HCT116 (cell line): ENCODE measurements around the gene TMEM209. TPM values are rescaled to one million over a fixed set of nuclear protein-coding genes. Genes with fewer than 3 reads are reported as not detected.

Experiments used
- ATAC-seq: fragments of 200-7000 bp; cut with Tn5 transposase; 2 replicates; pipeline ENCODE4 v1.9.1; 2020; ENCODE audit warnings: mild to moderate bottlenecking, moderate library complexity
- BruUV-seq: library from RNA; stranded (reverse); fragments of 400-500 nt; replicated peaks from 2 replicates; lab custom pipeline; 2021; lab: Mats Ljungman, UMichigan
- CTCF ChIA-PET: fragments of 300-600 bp; sonication (Branson Sonifier 250); formaldehyde crosslinking; loops from one replicate; lab custom pipeline; 2021; ENCODE audit warnings: antibody characterized with exemption; lab: Charles Lee
- POLR2A ChIA-PET: fragments of 300-600, 350-600 bp; sonication (Branson Sonifier 250); formaldehyde crosslinking; loops from one replicate; lab custom pipeline; 2021; ENCODE audit warnings: antibody characterized with exemption; lab: Charles Lee
- RAD21 ChIA-PET, 2 experiments: fragments of 300-600 bp; sonication (Branson Sonifier 250); formaldehyde crosslinking; loops; one replicate each; lab custom pipeline; 2023; ENCODE audit warnings: low total read pairs in 2 of 2; ENCODE audit not compliant: uncharacterized antibody in 2 of 2, unreplicated experiment in 2 of 2, low non-redundant PET in 1 of 2; lab: Charles Lee
- DNase-seq: peaks from one replicate; pipeline ENCODE4 v3.0.0-alpha.2; 2010; ENCODE audit warnings: low read depth, low spot score
- H2AFZ ChIP-seq: fragments of 200-600 bp; shearing (Covaris generic), sonication (generic); 2 replicates; pipeline ENCODE4 v1.6.1; 2017; ENCODE audit warnings: low read depth, mixed run types, mixed read lengths, antibody characterized with exemption, low read length; ENCODE audit not compliant: poor library complexity, severe bottlenecking
- H3K27ac ChIP-seq: 2 replicates; pipeline ENCODE4 v1.5.1; 2012; ENCODE audit warnings: low read depth, low read length
- H3K27me3 ChIP-seq: fragments of 200-600 bp; sonication (generic); 2 replicates; pipeline ENCODE4 v1.6.1; 2016; ENCODE audit warnings: mixed run types, low read length, mixed read lengths; ENCODE audit not compliant: insufficient read depth
- H3K36me3 ChIP-seq, 2 experiments: fragments of 200-500 bp in 1 of 2; fragments of 200-600 bp in 1 of 2; sonication (Bioruptor generic) in 1 of 2; sonication (generic) in 1 of 2; 2 replicates each; pipeline versions ENCODE4 v1.5.1 to v1.6.1; 2014 to 2016; ENCODE audit warnings: low read length in 2 of 2, inconsistent platforms in 1 of 2, mixed read lengths in 1 of 2, mixed run types in 1 of 2; ENCODE audit not compliant: insufficient read depth in 2 of 2, control insufficient read depth in 1 of 2
- H3K4me1 ChIP-seq, 2 experiments: fragments of 200-600 bp in 1 of 2; sonication (generic) in 1 of 2; 2 replicates each; pipeline versions ENCODE4 v1.5.1 to v1.6.1; 2012 to 2017; ENCODE audit warnings: low read length in 2 of 2, inconsistent platforms in 1 of 2, mild to moderate bottlenecking in 1 of 2, mixed read lengths in 1 of 2, mixed run types in 1 of 2, moderate library complexity in 1 of 2; ENCODE audit not compliant: insufficient read depth in 2 of 2, control insufficient read depth in 1 of 2
- H3K4me2 ChIP-seq: fragments of 200-600 bp; sonication (generic); 2 replicates; pipeline ENCODE4 v1.6.1; 2017; ENCODE audit warnings: mixed run types, low read length, mixed read lengths
- H3K4me3 ChIP-seq, 2 experiments: fragments of 200-600 bp in 1 of 2; sonication (generic) in 1 of 2; replicated peaks in 1 of 2; 2 replicates each; pipeline ENCODE4 v1.5.1; 2011 to 2016; ENCODE audit warnings: low read length in 2 of 2, control low read depth in 1 of 2, low read depth in 1 of 2, mild to moderate bottlenecking in 1 of 2, mixed read lengths in 1 of 2, mixed run types in 1 of 2
- H3K79me2 ChIP-seq: fragments of 200-600 bp; sonication (generic); 2 replicates; pipeline ENCODE4 v1.6.1; 2017; ENCODE audit warnings: mild to moderate bottlenecking, mixed run types, low read length, moderate library complexity, mixed read lengths; ENCODE audit not compliant: insufficient read depth
- H3K9ac ChIP-seq: fragments of 200-600 bp; sonication (generic); 2 replicates; pipeline ENCODE4 v1.6.1; 2016; ENCODE audit warnings: low read length, mixed read lengths
- H3K9me2 ChIP-seq: fragments of 200-600 bp; sonication (generic), shearing (Covaris generic); 2 replicates; pipeline ENCODE4 v1.6.1; 2017; ENCODE audit warnings: mixed run types, mild to moderate bottlenecking, moderate library complexity; ENCODE audit not compliant: insufficient read depth
- H3K9me3 ChIP-seq, 2 experiments: fragments of 200-500 bp in 1 of 2; fragments of 200-600 bp in 1 of 2; sonication (Bioruptor generic) in 1 of 2; sonication (generic) in 1 of 2; 2 replicates each; pipeline ENCODE4 v1.6.1; 2014 to 2017; ENCODE audit warnings: low read length in 2 of 2, mixed read lengths in 2 of 2, inconsistent platforms in 1 of 2, low read depth in 1 of 2, mild to moderate bottlenecking in 1 of 2, mixed run types in 1 of 2, moderate library complexity in 1 of 2; ENCODE audit not compliant: control insufficient read depth in 1 of 2, insufficient read depth in 1 of 2
- H4K20me1 ChIP-seq: fragments of 200-600 bp; sonication (generic), shearing (Covaris generic); 2 replicates; pipeline ENCODE4 v1.6.1; 2017; ENCODE audit warnings: mixed run types, mild to moderate bottlenecking, moderate library complexity; ENCODE audit not compliant: insufficient read depth
- FOSL1 ChIP-seq: IDR thresholded peaks from 2 replicates; pipeline ENCODE4 v1.6.1; 2012; ENCODE audit warnings: low read depth
- JUND ChIP-seq: IDR thresholded peaks from 2 replicates; pipeline ENCODE4 v1.6.1; 2012
- RAD21 ChIP-seq: IDR thresholded peaks from 2 replicates; pipeline ENCODE4 v1.6.1; 2012; ENCODE audit warnings: low read depth, mild to moderate bottlenecking
- SP1 ChIP-seq: IDR thresholded peaks from 2 replicates; pipeline ENCODE4 v1.6.1; 2012; ENCODE audit warnings: low read depth
- intact Hi-C: fragments of 100-400 bp; cut with micrococcal nuclease; formaldehyde crosslinking; loops from 2 replicates; pipeline ENCODE4 v1.10.0; 2022
- total RNA-seq: library from RNA; stranded (reverse); gene quantifications from one replicate; pipeline ENCODE4 v1.2.1, GENCODE V29; 2021; ENCODE audit not compliant: unreplicated experiment
- TF ChIP-seq, protein P1 (sequence below), 3 experiments: fragments of 200-600 bp in 1 of 3; sonication (generic) in 1 of 3; IDR thresholded peaks in 2 of 3; conservative IDR thresholded peaks in 1 of 3; 2 replicates each; pipeline ENCODE4 v1.5.1; 2012 to 2017; ENCODE audit warnings: low read depth in 2 of 3, low read length in 2 of 3, antibody characterized with exemption in 1 of 3, borderline replicate concordance in 1 of 3, control low read depth in 1 of 3, mild to moderate bottlenecking in 1 of 3, mixed read lengths in 1 of 3, mixed run types in 1 of 3, moderate library complexity in 1 of 3; ENCODE audit not compliant: insufficient read depth in 1 of 3

The TMEM209 gene
- total RNA-seq, 1 experiment from 2014 or later, result 35.8 TPM

DNA sequence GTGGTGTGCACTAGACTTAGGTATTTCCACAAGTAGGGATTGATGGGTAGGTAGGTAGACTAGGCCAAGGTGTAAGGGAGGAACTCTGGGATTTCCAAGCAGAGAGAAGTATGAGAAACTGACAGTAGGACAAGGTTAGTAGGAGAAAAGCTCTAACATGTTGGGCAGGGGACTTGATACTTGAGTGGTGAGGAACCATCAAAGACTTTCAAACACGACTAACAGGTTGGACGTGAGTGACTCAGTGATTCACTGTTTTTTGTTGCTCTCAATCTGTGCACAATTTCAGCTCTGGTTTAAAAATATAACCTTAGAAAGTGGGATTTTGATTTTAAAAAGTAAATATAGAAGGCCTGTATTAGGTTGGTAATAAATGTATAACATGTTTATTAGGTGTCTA lies 90.4 kb downstream of the TMEM209 start:
- no peak for ATAC-seq
- H3K4me1 ChIP-seq, result peaks cover 0 to 12% of the 10 kb centered on the region in 2 experiments; a peak in 2 of 4 replicates
- no peaks in the 10 kb centered on the region for H3K9me3 ChIP-seq
- no peaks in the 10 kb centered on the region for H3K36me3 ChIP-seq
- H3K4me2 ChIP-seq, result peak overlapping the region; percentile 24
- H3K9me2 ChIP-seq, result no peaks in the 10 kb centered on the region
- TF ChIP-seq JUND, result peak; percentile 44
- TF ChIP-seq, protein P1, sequence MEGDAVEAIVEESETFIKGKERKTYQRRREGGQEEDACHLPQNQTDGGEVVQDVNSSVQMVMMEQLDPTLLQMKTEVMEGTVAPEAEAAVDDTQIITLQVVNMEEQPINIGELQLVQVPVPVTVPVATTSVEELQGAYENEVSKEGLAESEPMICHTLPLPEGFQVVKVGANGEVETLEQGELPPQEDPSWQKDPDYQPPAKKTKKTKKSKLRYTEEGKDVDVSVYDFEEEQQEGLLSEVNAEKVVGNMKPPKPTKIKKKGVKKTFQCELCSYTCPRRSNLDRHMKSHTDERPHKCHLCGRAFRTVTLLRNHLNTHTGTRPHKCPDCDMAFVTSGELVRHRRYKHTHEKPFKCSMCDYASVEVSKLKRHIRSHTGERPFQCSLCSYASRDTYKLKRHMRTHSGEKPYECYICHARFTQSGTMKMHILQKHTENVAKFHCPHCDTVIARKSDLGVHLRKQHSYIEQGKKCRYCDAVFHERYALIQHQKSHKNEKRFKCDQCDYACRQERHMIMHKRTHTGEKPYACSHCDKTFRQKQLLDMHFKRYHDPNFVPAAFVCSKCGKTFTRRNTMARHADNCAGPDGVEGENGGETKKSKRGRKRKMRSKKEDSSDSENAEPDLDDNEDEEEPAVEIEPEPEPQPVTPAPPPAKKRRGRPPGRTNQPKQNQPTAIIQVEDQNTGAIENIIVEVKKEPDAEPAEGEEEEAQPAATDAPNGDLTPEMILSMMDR (IDR thresholded peaks at IDR 0.05 in 2 of 3, conservative IDR thresholded peaks at IDR 0.05 in 1 of 3; ENCODE audit: borderline replicate concordance in 1 of 3, insufficient read depth in 1 of 3, low read depth in 2 of 3, low read length in 2 of 3), result no peak
- peak; percentile 35; the same call in 1 of the 2 replicates for TF ChIP-seq FOSL1
- peak; percentile 42 for TF ChIP-seq SP1
- no peak for TF ChIP-seq RAD21
- TF ChIP-seq, all 23 proteins: peak for 3
- intact Hi-C loops, result no loop called here
- no peak overlapping the region for H3K4me3 ChIP-seq
- no peak overlapping the region for H3K9ac ChIP-seq
- no peaks in the 10 kb centered on the region for H3K79me2 ChIP-seq
- ChIA-PET CTCF (interaction anchor here (1.3 kb wide), 1 partner anchor 925 kb away, joined by 3 read pairs; no protein-coding TSS in a partner anchor), POLR2A (no interaction called here), RAD21 (no interaction called here)
- no peaks in the 10 kb centered on the region for H4K20me1 ChIP-seq
- no peak overlapping the region for H2AFZ ChIP-seq
- no peak overlapping the region for H3K27ac ChIP-seq
- no TSS peak for BruUV-seq
- H3K27me3 ChIP-seq, result no peaks in the 10 kb centered on the region
- DNase-seq, result peak; percentile 8

Other genes with a start within 250 kb of the TMEM209 start
- 23.0 TPM for gene ZC3HC1, start 154.0 kb downstream of the TMEM209 start, total RNA-seq
- gene KLHDC10, start 134.9 kb downstream of the TMEM209 start, total RNA-seq, result 25.8 TPM
- gene SSMEM1, start 2.5 kb upstream of the TMEM209 start, total RNA-seq, result not detected
- gene CPA2, start 61.5 kb upstream of the TMEM209 start, total RNA-seq, result 1.5 TPM
- gene CPA4, start 87.8 kb upstream of the TMEM209 start, total RNA-seq, result 38.7 TPM
- gene CPA5, start 139.4 kb upstream of the TMEM209 start, total RNA-seq, result not detected
- gene CPA1, start 175.1 kb upstream of the TMEM209 start, total RNA-seq, result 11.9 TPM
- 13.6 TPM for gene CEP41, start 235.6 kb upstream of the TMEM209 start, total RNA-seq